SK-N-DZ (cell line): ENCODE measurements around the gene OR7D2. TPM values are rescaled to one million over a fixed set of nuclear protein-coding genes. Genes with fewer than 3 reads are reported as not detected.
A peak's percentile ranks its signal among the peaks of the same experiment; 100 is the strongest.
"Not testable (repeated sequence)": the region's sequence is repeated elsewhere in the genome, so short reads cannot be mapped to it uniquely, and the experiment has no call there.

Experiments
- DNase-seq: peaks from one replicate; pipeline ENCODE4 v3.0.0-alpha.2; 2015; ENCODE audit warnings: low spot score
- polyA plus RNA-seq, 2 experiments: library from polyadenylated mRNA; depleted of rRNA; stranded (reverse); fragments of >200 nt; gene quantifications; 2 replicates each; pipeline ENCODE4 v1.2.3, GENCODE V29; 2014

Gene OR7D2
- polyA plus RNA-seq (2014; cell fraction: cytosol; rRNA removed), result not detected in 2 replicates
- not detected in 2 replicates for polyA plus RNA-seq (2014; cell fraction: nucleus; rRNA removed)

DNA sequence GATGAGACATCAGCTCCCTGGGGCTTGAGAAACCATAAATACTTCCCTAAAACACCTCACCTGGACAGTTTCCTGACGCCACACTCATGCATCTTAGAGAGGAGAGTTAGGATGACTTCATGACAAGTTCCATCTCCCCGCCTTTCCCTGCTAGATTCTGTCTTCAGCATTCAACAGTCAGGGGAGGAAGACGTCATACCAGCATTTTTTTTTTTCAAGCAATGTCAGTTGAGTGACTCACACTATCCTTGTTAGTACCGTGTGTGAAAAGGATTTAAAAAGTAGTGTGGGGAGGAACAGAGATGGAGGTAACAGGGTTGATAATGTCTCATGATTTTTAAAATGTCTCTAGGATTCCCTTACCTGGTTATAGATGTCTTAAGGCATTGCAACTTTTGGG, at the start of gene OR7D2:
TSS of gene OR7D2 (plus strand) at position 79 of the 400 bp plus-strand sequence. CDS start 6,803 bp downstream, outside the sequence.
- no peak for DNase-seq

- no peak for DNase-seq
These were observed 47.8 kb upstream of the OR7D2 start for GRCh38 chr19:9130965-9131364.

- DNase-seq, result no peak
These were observed 46.4 kb upstream of the OR7D2 start for GRCh38 chr19:9132422-9132821.

- peak; percentile 19 for DNase-seq
These were observed 39.1 kb upstream of the OR7D2 start for GRCh38 chr19:9139609-9140158.

DNA sequence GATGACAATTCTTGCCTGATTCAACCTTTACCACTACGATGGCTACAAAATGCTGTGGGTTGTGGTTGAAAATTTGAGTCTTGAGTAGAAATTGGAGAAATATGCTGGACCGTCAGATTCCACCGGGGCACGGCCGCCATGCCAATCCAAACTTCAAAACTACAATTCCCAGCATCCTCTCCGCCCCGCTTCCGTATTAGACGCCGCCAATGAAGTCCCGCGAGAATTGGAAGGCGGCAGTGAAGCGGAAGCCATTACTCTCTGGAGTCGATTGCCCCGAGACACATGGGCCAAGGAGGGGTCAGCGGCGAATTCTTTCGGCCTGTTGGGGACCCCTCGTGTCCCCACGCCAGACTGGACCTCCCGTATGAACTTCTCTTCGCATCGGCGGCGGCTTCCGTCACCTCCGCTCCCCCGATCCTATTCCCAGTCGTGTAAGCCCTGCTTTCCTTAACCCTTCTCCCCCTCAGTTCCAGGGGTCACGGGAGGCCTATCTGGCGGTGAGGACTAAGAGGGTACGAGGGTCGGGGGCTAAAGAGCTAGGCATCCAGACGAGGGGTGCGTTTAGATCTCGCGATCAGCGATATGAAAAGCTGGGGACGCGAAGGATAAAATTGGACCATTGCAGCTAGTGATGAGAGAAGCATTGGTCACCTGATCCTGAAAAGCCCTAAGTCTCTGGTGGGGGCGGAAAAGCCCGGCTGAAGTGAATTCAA, 38.5 kb upstream of the OR7D2 start, which contains the start of gene ZNF317:
TSS of gene ZNF317 (plus strand) at position 239 of the 716 bp plus-strand sequence. CDS start 15,620 bp downstream, outside the sequence.
- DNase-seq, result peak; percentile 93

DNA sequence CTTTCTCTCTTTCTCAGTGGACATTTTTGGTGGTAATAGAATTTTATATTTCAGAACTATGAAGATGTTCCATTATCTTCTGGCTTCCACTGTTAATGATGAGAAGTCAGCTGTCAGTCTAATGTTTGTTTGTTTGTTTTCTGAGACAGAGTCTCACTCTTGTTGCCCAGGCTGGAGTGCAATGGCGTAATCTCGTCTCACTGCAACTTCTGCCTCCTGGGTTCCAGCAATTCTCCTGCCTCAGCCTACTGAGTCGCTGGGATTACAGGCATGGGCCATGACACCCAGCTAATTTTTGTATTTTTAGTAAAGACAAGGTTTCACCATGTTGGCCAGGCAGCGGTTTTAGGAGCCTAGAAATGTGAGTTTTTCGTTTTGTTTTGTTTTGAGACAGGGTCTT, 33.9 kb upstream of the OR7D2 start:
- no peak for DNase-seq

DNA sequence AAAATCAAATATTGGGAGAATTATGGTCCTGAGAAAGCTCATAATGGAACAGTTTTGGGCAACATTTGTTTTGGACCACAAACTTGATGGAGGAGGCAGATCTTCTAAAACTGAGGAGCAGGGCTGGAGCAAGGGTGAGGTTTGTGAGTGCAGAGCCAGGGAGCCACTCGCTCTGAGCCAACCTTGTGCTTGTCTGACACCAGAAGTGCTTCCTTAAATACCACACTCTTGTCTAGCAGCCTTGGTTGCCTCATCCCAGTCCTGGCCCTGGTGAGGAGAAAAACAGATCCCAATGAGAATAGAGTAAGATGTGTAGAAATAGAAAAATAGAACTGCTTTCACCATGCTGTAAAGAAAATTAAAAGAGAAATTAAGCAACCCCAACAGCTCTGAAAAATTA, 31.9 kb upstream of the OR7D2 start:
- DNase-seq, result no peak

- DNase-seq, result no peak
These were observed 30.1 kb upstream of the OR7D2 start for GRCh38 chr19:9148697-9149096.

GRCh38 chr19:9149997-9150396, 28.8 kb upstream of the OR7D2 start:
- no peak for DNase-seq

- DNase-seq, result no peak
These were observed 28.1 kb upstream of the OR7D2 start for GRCh38 chr19:9150650-9151049.

GRCh38 chr19:9151367-9151766, 27.4 kb upstream of the OR7D2 start:
- DNase-seq, result no peak

DNA sequence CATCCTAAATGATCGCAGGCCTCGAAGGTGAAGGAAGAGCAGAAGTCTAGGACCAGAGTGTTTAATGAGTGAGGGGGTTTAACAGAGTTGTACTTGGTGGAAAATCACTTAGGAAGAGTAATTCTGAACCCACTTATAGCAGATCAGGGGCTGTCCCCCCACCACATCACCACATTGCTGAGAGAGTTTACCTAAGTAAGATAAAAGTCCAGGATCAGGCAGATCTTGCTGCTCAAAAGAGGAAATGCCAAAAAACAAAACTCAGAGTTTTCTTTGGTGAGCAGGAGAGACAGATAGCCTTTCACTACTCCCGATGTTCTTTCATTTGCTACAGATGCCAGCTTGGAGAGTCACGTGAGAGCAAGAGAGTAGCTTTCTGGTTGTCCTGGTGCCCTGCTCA, 23.2 kb upstream of the OR7D2 start:
- DNase-seq, result no peak

DNA sequence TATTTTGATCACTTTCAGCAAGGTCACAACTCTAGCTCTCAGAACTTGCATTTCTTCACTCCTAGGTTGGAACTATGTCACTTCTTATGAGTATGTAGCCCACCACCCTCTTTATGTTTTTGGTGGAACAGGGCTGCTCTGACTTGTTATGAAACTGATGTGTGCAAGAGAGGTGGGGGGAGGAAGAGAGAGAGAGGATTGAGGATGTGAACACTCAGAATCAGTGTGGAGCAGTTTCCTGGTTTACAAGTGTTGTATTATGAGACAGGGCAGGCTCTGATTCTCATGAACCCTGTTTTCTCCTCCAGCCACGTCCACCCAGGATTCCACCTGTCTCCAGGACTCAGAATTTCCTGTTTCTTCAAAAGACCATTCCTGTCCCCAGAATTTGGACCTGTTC, 22.5 kb upstream of the OR7D2 start:
- no peak for DNase-seq

DNA sequence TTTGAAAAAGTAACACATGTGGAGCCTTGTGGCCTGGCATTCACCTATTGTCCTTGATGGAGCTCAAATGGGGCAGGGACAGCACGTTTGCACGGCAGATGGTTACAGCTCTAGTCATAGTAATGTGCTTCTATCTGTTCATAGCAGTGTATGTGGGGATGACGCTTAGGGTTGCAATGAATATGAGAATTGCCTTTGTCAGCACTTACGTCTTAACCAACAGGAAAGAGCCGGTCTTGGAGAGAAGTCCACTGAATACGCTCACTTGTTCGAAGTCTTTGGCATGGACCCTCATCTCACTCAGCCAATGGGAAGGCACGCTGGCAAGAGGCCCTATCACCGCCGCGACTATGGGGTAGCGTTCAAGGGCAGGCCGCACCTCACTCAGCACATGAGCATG, 18.9 kb upstream of the OR7D2 start:
- no peak for DNase-seq

GRCh38 chr19:9161427-9161826, 17.4 kb upstream of the OR7D2 start:
- no peak for DNase-seq

GRCh38 chr19:9165261-9165660, 13.5 kb upstream of the OR7D2 start:
- DNase-seq, result no peak

DNA sequence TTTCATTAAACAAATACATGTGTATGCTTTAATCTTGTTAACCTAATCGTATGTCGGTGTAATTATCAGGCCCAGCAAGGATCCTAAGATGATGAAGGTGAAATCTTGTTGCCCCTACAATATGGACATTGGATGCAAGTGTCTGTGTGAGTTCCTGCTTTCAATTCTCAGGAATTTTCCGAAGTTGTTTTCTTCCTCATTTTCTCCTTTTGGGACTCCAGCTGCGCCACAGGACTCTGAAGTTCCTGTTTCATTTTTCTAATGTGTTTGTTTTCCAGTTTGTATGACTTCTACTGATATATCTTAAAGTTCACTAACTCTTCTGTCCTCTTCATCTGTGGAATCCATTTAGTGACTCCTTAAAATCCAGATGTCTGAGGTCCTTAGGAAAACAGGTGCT, 11.9 kb upstream of the OR7D2 start:
- no peak for DNase-seq

- no peak for DNase-seq
These were observed 7.3 kb upstream of the OR7D2 start for GRCh38 chr19:9171393-9171991.

DNA sequence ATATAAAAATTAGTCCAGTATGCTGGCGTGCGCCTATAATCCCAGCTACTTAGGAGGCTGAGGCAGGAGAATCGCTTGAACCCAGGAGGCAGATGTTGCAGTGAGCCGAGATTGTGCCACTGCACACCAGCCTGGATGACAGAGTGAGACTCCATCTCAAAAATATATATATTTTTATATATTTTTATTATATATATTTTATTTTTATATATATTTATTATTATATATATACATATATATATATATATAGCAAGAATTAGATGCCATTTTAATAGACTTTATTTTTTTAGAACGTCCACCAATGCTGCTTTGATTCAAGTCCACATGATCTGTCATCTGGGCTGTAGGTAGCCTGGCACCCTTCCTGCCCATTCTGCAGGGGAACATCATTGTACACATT, 3.5 kb upstream of the OR7D2 start:
- no peak for DNase-seq

DNA sequence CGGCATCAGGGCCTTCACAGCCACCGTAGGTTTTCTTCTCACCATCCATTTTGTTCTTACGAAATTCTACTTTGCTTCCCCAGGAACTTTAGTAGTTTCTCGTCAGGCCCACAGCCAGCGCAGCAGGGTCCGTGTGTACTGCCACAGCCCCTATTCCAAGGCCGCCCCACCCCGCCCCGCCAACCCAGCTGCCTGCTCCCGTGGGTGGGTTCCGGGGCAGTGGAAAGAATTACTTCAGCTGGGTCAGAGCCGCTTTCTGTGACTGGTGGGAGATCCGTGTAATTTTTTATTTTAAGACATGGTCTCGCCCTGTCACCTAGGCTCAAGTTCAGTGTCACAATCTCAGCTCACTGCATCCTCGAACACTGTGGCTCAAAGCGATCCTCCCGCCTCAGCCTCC, 4.2 kb downstream of the OR7D2 start:
- DNase-seq, result no peak

DNA sequence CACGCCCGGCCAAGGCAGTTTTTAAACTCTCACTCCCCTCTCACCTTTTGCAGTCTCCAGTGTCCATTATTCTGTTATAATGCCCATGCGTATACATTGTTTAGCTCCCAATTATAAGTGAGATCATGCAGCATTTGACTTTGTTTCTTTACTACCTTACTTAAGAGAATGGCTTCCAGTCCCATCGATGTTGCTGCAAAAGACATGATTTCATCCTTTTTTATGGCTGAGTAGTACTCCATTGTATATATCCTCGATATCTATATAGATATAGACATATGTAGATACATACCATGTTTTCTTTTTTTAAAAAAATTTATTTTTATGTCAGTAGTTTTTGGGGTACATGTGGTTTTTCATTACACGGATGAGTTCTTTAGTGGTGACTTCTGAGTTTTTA, 8.4 kb downstream of the OR7D2 start:
- DNase-seq, result no peak

DNA sequence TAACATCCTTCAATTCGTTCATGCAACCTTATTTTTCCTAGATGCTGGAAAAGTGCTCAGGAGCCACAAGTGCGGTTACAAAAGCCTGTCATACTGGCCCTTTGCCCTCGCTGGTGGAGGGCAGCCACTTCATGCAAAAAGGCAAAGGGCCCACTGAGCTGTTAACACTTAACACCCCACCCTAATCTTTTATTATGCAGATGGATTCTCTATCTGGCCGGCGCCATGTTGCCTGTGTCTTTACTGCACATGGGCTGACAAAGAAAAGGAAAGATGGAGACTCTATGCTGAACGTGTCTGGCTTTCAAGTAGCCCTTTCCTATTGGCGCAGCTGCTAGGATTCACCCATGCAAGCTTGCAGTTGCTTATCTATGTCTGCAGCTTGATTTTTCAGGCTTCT, 10.8 kb downstream of the OR7D2 start:
- DNase-seq, result no peak

- not testable (repeated sequence) for DNase-seq
These were observed 19.3 kb downstream of the OR7D2 start for GRCh38 chr19:9198044-9198443.
